ENCODE results near the gene WDR81. TPM values are rescaled to one million over a fixed set of nuclear protein-coding genes. Genes with fewer than 3 reads are reported as not detected.
A peak's percentile ranks its signal among the peaks of the same experiment; 100 is the strongest.

Gene WDR81
- total and polyA plus RNA-seq, 2 experiments from 2014 or later = 3.5 to 14.5 TPM

DNA sequence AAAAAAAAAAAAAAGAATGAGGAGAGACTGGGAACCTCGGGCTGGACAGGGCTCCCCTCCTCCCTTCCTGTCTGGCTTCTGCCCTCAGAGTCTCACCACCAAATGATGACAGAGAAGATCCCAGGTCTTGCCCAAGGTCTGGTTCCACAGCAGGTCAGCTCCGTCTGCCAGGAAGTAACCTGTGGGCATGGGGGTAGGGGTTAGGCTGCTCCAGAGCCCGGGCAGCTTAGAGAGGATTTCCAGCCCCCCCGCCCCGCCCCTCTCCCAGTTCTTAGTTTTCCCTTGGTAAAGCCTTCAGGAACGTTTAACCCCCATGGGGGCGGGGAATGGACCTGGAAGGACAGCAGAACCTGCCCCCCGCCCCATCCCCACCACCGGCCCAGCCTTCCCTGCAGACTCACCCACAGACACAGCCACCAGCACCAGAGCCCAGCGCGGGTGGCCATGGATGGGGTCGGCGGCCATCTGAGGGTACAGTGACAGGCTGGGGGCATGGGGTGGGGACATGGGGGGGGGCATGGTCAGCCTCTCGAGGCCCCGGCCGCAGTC, 15.0 kb upstream of the WDR81 start:
- peak overlapping the region; percentile 82 for H3K4me3 ChIP-seq
- Mint-ChIP-seq H3K27ac (no peak overlapping the region), H3K27me3 (ENCODE audit: insufficient read depth, low read depth, poor library complexity) (peaks cover 24% of the 10 kb centered on the region), H3K4me3 (peak overlapping the region; percentile 66), H3K4me1 (peaks cover 29% of the 10 kb centered on the region), H3K36me3 (ENCODE audit: low read depth) (peaks cover 14% of the 10 kb centered on the region; the same call in 2 of the 3 replicates), H3K9me3 (no peaks in the 10 kb centered on the region)
- H4K20me1 ChIP-seq (replicated peaks; ENCODE audit: insufficient read depth) = no peaks in the 10 kb centered on the region
- no peaks in the 10 kb centered on the region for H3K79me2 ChIP-seq (replicated peaks; ENCODE audit: insufficient read depth)
- no peaks in the 10 kb centered on the region; the same call in 1 of the 2 replicates for H3F3A ChIP-seq (replicated peaks; ENCODE audit: low read depth)
- peak overlapping the region; percentile 91 for H3K4me2 ChIP-seq
- no peak for TF ChIP-seq EZH2 (IDR thresholded peaks at IDR 0.05; ENCODE audit: low read depth, unreplicated experiment)
- peaks cover 8% of the 10 kb centered on the region for H3K4me1 ChIP-seq (ENCODE audit: insufficient read depth)
- H3K27ac ChIP-seq (ENCODE audit: low read depth) = no peak overlapping the region
- no peaks in the 10 kb centered on the region for H3K9me2 ChIP-seq (ENCODE audit: insufficient read depth)
- H2AFZ ChIP-seq = no peak overlapping the region
- DNase-seq (ENCODE audit: low spot score) = peak; percentile 35
- no peaks in the 10 kb centered on the region for H3K36me3 ChIP-seq (ENCODE audit: insufficient read depth)
- ATAC-seq = no peak; the same call in 2 of the 3 replicates
- H3K27me3 ChIP-seq (ENCODE audit: insufficient read depth) = peaks cover 7% of the 10 kb centered on the region; the same call in 1 of the 2 replicates

DNA sequence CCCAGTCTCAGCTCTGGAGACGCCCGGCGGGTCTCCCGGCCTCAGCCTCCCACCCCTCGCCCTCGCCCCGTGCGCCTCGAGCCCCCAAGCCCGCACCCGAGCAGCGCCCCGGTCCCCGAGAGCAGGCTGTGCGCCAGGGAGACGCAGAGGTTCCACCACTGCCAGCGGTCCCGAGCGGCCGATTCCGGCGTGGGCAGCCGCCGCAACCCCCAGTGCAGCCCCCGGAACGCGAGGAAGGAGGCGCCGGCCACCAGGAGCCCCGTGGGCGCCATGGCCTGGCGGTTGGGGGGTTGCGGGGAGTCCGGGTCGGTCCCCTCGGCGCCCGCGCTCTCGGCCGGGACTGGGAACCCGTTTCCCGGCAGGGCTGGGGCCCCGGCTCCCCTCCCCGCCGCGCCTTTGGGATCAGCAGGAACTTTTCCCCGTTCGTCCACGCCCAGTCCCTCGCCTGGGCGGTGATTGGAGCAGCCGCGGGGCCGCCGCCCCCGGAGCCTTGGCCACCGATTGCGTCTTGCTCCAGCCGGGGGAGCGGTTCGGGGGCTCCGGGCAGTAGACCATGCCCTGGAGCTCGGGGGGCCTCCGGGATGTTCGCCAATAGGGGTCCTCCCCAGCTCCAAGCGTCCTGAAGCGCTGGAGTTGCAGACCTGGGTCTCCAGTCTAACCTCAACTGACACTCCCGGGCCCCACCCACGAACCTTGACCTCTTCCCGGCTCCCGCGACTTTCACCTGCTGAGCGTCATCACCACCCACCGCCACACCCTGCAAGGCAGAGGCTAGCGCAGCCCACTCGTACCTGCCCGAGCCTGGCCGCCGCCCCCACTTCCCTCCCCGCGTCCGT, 14.3 kb upstream of the WDR81 start, which contains the start of gene TLCD2:
Gene TLCD2, minus strand, starts transcription at position 407 of the 836 bp plus-strand sequence. Its CDS starts 135 bp downstream, at position 272.
- Histone ChIP-seq H3K27ac (ENCODE audit: low read depth) (no peak within 1 kb of the TSS), H3K4me3 (peak within 1 kb of the TSS; percentile 82), H4K20me1 (replicated peaks; ENCODE audit: insufficient read depth) (no peaks in the 10 kb centered on the region), H3F3A (replicated peaks; ENCODE audit: low read depth) (no peaks in the 10 kb centered on the region; the same call in 1 of the 2 replicates), H3K36me3 (ENCODE audit: insufficient read depth) (no peaks in the 10 kb centered on the region), H3K4me1 (ENCODE audit: insufficient read depth) (peaks cover 12% of the 10 kb centered on the region), H3K79me2 (replicated peaks; ENCODE audit: insufficient read depth) (no peaks in the 10 kb centered on the region), H3K4me2 (peak within 1 kb of the TSS; percentile 91), H2AFZ (peak within 1 kb of the TSS; percentile 90), H3K9me2 (ENCODE audit: insufficient read depth) (no peaks in the 10 kb centered on the region), H3K27me3 (ENCODE audit: insufficient read depth) (peaks cover 7% of the 10 kb centered on the region; the same call in 1 of the 2 replicates)
- Mint-ChIP-seq H3K27ac (no peak within 1 kb of the TSS), H3K4me1 (peaks cover 31% of the 10 kb centered on the region), H3K4me3 (peak within 1 kb of the TSS; percentile 83), H3K27me3 (ENCODE audit: insufficient read depth, low read depth, poor library complexity) (peaks cover 30% of the 10 kb centered on the region), H3K9me3 (no peaks in the 10 kb centered on the region), H3K36me3 (ENCODE audit: low read depth) (peaks cover 14% of the 10 kb centered on the region; the same call in 2 of the 3 replicates)
- TF ChIP-seq CREB1 (CRISPR knock-in tag; IDR thresholded peaks at IDR 0.05; ENCODE audit: low read depth) (no peak), POLR2AphosphoS5 (IDR thresholded peaks at IDR 0.05; ENCODE audit: low read depth) (peak; percentile 33)
- TF ChIP-seq, protein P1, sequence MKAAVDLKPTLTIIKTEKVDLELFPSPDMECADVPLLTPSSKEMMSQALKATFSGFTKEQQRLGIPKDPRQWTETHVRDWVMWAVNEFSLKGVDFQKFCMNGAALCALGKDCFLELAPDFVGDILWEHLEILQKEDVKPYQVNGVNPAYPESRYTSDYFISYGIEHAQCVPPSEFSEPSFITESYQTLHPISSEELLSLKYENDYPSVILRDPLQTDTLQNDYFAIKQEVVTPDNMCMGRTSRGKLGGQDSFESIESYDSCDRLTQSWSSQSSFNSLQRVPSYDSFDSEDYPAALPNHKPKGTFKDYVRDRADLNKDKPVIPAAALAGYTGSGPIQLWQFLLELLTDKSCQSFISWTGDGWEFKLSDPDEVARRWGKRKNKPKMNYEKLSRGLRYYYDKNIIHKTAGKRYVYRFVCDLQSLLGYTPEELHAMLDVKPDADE (IDR thresholded peaks at IDR 0.05) = peak; percentile 8; the same call in 1 of the 2 replicates
- DNase-seq (ENCODE audit: low spot score) (peak; percentile 83), ATAC-seq (peak; percentile 47)

DNA sequence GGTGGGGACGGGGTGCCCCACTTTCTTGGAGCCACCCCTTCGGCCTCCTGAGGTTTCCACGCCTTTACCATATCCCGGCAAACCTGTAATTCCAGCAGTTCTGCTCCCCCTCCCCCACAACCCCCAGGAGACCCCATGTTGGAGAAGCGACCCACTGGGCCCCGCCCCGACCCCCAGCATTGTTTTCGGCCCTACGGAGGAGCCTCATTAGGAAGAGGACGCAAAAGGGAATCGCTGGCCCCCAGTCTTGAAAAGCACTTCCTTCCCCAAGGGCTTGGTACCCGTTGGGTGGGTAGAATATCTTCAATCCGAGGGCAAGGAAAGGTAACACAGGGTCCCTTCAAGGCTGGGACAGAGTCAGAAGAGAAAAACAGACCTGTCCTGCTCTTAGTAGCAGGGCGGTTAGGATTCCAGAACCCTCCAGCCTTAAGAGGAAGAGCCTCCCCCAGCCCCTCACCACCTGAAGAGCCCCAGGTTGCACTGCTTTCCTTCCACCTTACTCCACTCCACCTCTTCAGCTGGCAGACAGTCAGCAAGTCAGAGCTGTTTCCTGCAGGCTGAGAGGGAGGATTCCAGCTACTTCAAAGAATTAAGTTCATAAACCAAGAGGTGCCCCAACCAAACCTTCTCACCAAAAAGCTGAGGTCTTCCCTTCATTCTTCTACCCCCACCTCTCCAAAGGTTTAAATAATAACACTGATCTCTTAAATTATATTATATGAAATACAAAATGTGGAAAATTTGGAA, 13.5 kb upstream of the WDR81 start:
- Mint-ChIP-seq H3K4me1 (peaks cover 31% of the 10 kb centered on the region), H3K9me3 (no peaks in the 10 kb centered on the region), H3K4me3 (peak overlapping the region; percentile 83), H3K27ac (no peak overlapping the region), H3K27me3 (ENCODE audit: insufficient read depth, low read depth, poor library complexity) (peaks cover 30% of the 10 kb centered on the region), H3K36me3 (ENCODE audit: low read depth) (peaks cover 14% of the 10 kb centered on the region; the same call in 2 of the 3 replicates)
- H3K4me3 ChIP-seq = peak overlapping the region; percentile 82
- H3K4me2 ChIP-seq = peak overlapping the region; percentile 91
- H3F3A ChIP-seq (replicated peaks; ENCODE audit: low read depth) = no peaks in the 10 kb centered on the region; the same call in 1 of the 2 replicates
- H2AFZ ChIP-seq = peak overlapping the region; percentile 90
- TF ChIP-seq ZNF331 (CRISPR knock-in tag; IDR thresholded peaks at IDR 0.05; ENCODE audit: low read depth) = no peak
- TF ChIP-seq NANOG (IDR thresholded peaks at IDR 0.05; ENCODE audit: borderline replicate concordance) = no peak
- TF ChIP-seq STAT1 (IDR thresholded peaks at IDR 0.05; ENCODE audit: unreplicated experiment) = no peak
- TF ChIP-seq ZNF114 (CRISPR knock-in tag; IDR thresholded peaks at IDR 0.05) = no peak
- no peaks in the 10 kb centered on the region for H3K9me2 ChIP-seq (ENCODE audit: insufficient read depth)
- no peaks in the 10 kb centered on the region for H4K20me1 ChIP-seq (replicated peaks; ENCODE audit: insufficient read depth)
- peak; percentile 70 for DNase-seq (ENCODE audit: low spot score)
- peaks cover 13% of the 10 kb centered on the region for H3K4me1 ChIP-seq (ENCODE audit: insufficient read depth)
- no peaks in the 10 kb centered on the region for H3K36me3 ChIP-seq (ENCODE audit: insufficient read depth)
- ATAC-seq = peak; percentile 1; the same call in 2 of the 3 replicates
- H3K27me3 ChIP-seq (ENCODE audit: insufficient read depth) = peaks cover 7% of the 10 kb centered on the region; the same call in 1 of the 2 replicates
- no peaks in the 10 kb centered on the region for H3K79me2 ChIP-seq (replicated peaks; ENCODE audit: insufficient read depth)
- H3K27ac ChIP-seq (ENCODE audit: low read depth) = no peak overlapping the region
